KBM-7 (cell line): ENCODE results near the gene MPC2.
"Not testable (repeated sequence)": the region's sequence is repeated elsewhere in the genome, so short reads cannot be mapped to it uniquely, and the experiment has no call there.

Experiments
- DNase-seq: peaks from one replicate; pipeline ENCODE4 v3.0.0-alpha.2; 2015
- in situ Hi-C: fragments of 300-500 bp; cut with MboI; formaldehyde crosslinking; loops from 2 replicates; pipeline ENCODE4 v1.14.3; 2020; ENCODE audit warnings: low sequenced_read_pairs, low pct_unique_long_range_greater_than_20kb, mixed read lengths

Gene MPC2

GRCh38 chr1:167936068-167936929 is 573 bp downstream of the MPC2 start, which contains the start of gene DCAF6:
Gene DCAF6 (plus strand): TSS chr1:167936683. CDS start chr1:167936912, 229 bp downstream.
- in situ Hi-C loops = no loop called here
- DNase-seq = peak; percentile 99

DNA sequence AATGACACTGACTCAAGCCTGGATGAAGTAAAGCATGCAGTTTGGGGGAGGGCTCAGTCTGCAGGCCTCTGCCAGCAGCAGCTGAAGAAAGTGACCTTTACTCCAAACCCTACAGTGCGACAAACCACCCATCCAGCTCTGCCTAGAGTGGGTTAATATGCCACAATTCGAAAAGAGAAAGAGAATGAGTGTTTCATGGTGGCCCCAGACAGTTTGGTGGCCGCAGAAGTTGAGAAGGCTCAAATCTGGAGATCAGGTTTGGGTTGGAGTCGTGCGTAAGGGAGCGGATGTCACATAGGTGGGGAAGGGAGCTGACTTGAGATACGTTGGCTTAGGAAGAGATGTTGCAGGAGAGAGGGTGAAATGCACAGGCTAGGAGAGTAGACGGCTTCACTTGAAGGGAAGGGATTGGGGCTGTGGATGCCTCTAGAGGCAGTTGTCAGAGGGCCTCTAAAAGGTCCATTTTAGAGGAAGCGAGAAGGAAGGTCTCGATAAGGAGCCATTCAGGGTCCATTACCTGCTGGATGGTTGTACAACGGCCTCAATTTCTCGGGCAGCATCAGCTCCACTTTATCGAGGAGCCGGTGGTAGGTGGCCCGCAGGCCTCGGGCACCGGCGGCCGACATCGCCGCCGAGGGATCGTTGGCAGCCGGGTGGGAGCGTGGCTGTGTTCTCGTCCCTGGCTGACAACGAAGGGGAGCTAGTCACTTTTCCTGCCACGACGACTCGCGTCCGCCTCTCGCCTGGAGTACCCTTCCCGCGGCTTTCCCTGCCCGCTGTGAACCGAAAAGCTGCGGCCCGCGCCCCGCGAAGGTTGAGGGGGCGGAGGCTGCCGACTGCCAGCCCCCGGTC is 1.4 kb downstream of the MPC2 start:
- in situ Hi-C loops = no loop called here
- peak; percentile 68 for DNase-seq

DNA sequence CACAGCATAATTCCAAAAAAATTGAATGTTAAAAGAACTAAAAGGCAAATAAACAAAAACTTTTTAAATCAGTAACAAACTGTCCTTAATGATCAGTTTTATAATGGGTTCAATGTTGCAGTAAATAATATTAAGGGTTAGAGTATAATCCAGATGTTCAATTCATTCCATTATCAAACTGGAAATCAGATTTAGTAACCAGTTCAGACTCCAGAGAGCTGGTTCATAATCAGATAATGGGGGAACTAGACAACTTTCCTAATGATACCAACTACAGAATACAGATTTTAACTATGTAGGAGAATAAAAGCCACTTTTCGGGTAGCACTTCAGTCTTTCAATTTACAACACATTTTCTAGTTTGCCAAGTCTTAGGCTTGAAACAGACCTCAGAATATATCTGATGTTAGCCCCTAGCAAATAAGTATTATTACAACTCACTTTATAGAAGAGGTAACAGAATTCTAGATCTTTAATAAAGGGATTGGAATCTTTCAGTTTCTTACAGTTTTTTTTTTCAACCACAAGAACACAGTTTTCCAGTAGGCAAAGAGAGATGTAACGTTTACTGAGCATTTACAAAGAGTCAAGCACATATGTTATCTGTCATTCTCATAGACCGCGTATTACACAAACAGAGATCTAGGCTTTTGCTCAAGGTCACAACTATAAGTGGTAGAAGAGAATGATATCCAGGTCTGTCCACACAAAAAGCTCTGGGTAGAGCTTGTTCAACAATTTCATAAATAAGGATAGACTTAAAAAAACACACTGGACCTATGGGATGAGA is 2.3 kb downstream of the MPC2 start:
- in situ Hi-C loops = no loop called here

DNA sequence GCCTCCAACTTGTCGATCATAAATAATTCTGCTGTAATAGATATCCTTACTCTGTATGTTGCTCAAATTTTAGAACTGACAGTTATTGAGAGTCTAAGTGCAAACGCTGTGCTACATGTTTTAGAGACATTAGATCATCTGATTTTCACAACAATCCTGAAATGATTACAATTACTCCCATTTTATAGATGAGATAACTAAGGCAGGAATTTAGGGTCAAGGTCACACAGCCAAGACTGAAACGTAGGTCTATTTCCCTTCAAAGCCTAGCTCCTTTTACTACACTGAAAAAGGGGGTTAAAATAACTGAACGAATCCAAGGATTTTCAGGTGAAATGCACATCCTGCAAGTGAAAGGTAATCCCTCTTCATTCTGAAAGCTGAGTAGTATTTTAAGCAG is 3.1 kb downstream of the MPC2 start:
- DNase-seq = no peak
- in situ Hi-C loops = no loop called here

More for the DNA sequence above, 2.3 kb downstream of the MPC2 start:
- no peak for DNase-seq

GRCh38 chr1:167929725-167930124 is 7.1 kb downstream of the MPC2 start:
- in situ Hi-C loops = no loop called here
- no peak for DNase-seq

GRCh38 chr1:167928919-167929318 is 8.0 kb downstream of the MPC2 start:
- in situ Hi-C loops, DNase-seq: not testable (repeated sequence)

DNA sequence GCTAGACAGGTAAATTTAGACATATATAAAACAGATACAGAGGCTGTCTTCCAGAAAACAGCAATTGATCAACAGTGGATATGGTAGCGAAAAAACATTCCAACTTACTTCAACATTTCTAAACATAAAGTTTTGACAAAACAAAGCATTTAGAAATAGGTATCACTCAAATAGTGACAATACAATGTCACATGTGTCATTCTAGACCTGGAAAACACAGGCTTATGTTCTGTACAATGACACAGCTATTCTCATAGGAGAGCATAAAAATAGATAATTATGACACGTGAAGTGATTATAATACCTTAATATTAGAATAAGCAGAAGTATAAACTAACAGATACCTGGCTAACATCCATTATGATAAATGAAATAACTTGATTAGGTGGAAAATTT is 8.4 kb downstream of the MPC2 start:
- in situ Hi-C loops = no loop called here
- DNase-seq = no peak

GRCh38 chr1:167927046-167927754 is 9.7 kb downstream of the MPC2 start:
- DNase-seq = no peak
- in situ Hi-C loops = no loop called here

DNA sequence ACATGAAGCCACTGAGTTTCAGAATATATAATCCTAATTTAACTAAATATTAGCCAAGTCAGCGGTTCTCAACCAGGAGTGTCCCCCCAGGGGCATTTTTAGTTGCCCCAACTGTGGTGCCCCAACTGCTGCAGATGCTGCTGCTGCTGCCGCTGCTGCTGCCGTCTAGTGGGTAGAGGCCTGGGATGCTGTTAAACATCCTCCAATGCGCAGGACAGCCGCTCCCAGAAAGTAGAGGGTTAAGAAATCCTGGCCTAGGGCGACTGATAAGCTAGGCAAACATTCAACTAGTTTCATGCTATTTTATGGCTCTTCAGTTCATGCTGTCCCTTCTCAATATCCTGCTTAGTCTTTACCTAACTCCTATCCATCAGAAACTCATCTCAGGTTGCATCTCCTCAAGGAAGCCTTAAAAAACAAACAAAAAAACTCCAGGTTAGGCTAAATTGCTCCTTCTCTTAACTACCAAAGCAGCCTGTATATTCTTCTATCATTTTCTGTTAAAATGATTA is 10.3 kb downstream of the MPC2 start:
- in situ Hi-C loops = no loop called here

GRCh38 chr1:167924543-167925231 is 12.2 kb downstream of the MPC2 start:
- DNase-seq = no peak
- in situ Hi-C loops = no loop called here

More for the DNA sequence above, 10.3 kb downstream of the MPC2 start:
- no peak for DNase-seq

DNA sequence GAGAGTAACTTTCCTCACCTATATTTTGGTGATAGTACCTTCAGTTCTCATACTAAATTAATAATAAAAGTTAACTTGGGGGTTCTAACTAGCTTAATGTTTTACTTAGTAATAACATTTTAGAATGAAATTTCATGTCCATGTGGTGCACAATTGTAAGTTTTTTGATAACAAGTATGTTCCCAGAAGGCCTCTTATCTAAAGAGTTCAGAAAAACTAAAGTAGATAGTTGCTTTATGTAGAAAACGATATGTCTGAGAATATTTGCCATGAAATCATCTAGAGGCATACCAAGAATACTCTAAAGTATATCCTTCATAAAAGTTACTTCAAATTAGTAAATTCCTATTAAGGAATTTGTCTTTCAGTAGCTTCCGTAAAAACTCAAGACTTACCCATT is 12.8 kb downstream of the MPC2 start:
- in situ Hi-C loops = no loop called here
- no peak for DNase-seq

DNA sequence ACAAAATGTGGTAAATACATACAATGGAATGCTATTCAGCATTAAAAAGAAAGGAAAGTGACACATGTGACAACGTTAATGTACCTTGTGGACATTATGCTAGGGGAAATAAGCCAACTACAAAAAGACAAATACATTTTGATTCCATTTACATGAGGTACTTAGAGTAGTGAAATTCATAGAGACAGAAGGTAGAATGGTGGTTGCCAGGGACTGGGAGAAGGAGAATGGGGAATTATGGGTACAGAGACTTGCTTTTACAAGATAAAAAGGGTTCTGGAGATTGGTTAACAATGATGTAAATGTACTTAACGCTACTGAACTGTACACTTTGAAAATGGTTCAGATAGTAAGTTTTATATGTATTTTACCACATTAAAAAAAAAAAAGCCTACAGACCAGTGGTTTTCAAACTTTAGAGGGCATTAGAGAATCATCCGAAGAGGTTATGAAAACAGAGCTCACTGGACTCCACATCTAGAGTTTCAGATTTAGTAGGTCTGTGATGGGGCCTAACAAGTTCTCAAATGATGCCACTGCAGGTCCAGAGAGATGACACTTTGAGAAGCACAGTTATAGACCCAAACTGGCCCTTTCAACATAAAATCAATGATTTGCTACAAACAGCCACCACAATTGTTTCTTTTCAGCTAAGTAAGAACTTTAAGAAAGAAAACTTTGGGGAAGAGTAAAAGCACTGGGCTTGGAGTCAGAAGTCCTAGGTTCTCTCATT is 13.4 kb downstream of the MPC2 start:
- in situ Hi-C loops = no loop called here
- DNase-seq = no peak

- no peak for DNase-seq
- in situ Hi-C loops = no loop called here
Measured at GRCh38 chr1:167922611-167923074, 14.2 kb downstream of the MPC2 start.

DNA sequence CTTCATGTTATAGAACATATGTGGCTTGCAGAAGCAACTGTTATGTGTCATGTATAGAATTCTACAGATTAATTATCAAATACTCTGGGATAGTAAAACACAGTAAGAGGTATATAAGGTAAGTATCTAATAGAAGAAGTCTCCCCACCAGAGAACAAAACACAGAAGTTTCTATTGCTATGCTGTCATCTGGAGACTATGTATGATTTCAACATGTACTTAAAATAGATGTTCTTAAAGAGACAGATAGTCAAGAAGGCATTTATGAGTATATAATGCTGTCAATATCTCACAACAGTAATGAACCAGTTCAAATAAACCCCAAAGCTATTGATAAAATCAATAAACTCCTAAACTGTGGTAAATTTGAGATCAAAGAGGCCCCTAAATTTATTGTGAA is 14.8 kb downstream of the MPC2 start:
- in situ Hi-C loops = no loop called here
- no peak for DNase-seq

DNA sequence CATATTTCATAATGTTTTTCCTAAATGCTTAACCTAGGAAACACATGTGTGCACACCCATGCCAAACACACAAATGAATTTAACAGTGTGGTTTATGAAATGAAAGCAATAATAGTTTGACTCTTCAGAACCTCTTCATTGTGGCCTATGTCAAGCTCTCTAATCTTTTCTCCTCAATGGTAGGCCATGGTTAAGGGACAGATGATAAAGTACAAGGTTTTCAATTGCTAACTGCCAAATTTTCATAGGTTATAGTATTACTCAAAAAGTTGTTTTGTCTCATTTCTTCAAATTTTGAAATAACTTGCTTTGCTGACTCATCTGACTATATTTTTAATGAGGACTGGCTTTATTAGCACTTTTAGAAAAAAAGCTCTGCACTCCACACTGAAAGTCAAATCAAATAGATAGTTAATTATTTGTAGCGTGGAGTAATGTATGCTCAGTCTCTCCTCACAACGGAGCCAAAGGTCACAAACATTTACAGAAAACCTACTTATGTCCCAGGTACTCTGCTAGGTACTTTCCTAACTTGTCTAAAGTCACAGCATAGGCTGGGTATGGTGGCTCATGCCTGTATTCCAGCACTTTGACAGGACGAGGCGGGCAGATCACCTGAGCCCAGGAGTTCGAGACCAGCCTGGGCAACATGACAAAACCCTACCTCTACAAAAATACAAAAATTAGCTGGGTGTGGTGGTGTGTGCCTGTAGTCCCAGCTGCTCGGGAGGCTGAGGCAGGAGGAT is 19.9 kb downstream of the MPC2 start:
- DNase-seq = no peak
- in situ Hi-C loops = no loop called here

GRCh38 chr1:167915569-167915968 is 21.3 kb downstream of the MPC2 start:
- DNase-seq = no peak
- in situ Hi-C loops = no loop called here
